ENCODE results near the gene DNAJA1. TPM values are rescaled to one million over a fixed set of nuclear protein-coding genes. Genes with fewer than 3 reads are reported as not detected.

Gene DNAJA1
- total and polyA plus RNA-seq, 2 donors (not counting 3 experiments of a cell fraction or from before 2014, with no cell fraction given): 72.9 to 182 TPM

DNA sequence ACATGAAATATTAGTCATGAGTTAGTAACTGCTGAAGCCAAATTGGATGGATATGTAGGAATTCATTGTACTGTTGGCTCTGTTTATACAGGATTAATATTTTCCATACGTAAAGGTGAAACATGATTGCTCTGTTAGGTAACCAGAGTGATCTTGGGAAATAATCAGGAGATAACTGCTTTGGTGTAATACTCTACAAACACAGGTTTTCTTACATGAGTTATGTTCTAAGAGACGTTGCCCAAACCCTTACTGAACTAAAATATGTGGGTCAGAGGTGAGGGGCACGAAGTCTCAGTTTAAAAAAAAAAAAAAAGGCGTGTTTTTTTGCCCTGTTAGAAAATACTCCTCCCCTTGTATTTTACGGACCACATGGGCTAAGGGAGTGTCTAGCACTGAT lies 7.8 kb downstream of the DNAJA1 start:
- H3K4me1 ChIP-seq (ENCODE audit: control insufficient read depth, extremely low read depth, insufficient read depth, low read length): peaks cover 18% of the 10 kb centered on the region
- no peak for TF ChIP-seq POLR2A (IDR thresholded peaks at IDR 0.05; ENCODE audit: low read depth, low read length)
- TF ChIP-seq, protein P1, sequence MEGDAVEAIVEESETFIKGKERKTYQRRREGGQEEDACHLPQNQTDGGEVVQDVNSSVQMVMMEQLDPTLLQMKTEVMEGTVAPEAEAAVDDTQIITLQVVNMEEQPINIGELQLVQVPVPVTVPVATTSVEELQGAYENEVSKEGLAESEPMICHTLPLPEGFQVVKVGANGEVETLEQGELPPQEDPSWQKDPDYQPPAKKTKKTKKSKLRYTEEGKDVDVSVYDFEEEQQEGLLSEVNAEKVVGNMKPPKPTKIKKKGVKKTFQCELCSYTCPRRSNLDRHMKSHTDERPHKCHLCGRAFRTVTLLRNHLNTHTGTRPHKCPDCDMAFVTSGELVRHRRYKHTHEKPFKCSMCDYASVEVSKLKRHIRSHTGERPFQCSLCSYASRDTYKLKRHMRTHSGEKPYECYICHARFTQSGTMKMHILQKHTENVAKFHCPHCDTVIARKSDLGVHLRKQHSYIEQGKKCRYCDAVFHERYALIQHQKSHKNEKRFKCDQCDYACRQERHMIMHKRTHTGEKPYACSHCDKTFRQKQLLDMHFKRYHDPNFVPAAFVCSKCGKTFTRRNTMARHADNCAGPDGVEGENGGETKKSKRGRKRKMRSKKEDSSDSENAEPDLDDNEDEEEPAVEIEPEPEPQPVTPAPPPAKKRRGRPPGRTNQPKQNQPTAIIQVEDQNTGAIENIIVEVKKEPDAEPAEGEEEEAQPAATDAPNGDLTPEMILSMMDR (IDR thresholded peaks at IDR 0.05; ENCODE audit: extremely low read depth in 1 of 2, insufficient read depth in 1 of 2, low read depth in 1 of 2, low read length in 2 of 2): no peak
- no peak for TF ChIP-seq EZH2 (IDR thresholded peaks at IDR 0.05; ENCODE audit: borderline replicate concordance, low read depth, low read length, severe bottlenecking)
- TF ChIP-seq JUN (IDR thresholded peaks at IDR 0.05; ENCODE audit: borderline replicate concordance, insufficient read depth, insufficient read length, low read depth): no peak
- no peak for TF ChIP-seq MYC (IDR thresholded peaks at IDR 0.05; ENCODE audit: low read depth, low read length)
- TF ChIP-seq GATA2 (IDR thresholded peaks at IDR 0.05; ENCODE audit: insufficient read depth, insufficient read length, low read depth, low read length): no peak
- TF ChIP-seq, protein P2, sequence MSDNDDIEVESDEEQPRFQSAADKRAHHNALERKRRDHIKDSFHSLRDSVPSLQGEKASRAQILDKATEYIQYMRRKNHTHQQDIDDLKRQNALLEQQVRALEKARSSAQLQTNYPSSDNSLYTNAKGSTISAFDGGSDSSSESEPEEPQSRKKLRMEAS (IDR thresholded peaks at IDR 0.05; ENCODE audit: insufficient read depth, insufficient read length): no peak
- H3K9me3 ChIP-seq (replicated peaks; ENCODE audit: control insufficient read depth, insufficient read depth, low read length): no peaks in the 10 kb centered on the region
- dilution Hi-C loops (cut with MboI; ENCODE audit: extremely low pct_ligation_motif_present, low sequenced_read_pairs) (no loop called here), intact Hi-C loops (cut with micrococcal nuclease) (no loop called here)
- no peak overlapping the region for H3K27ac ChIP-seq (ENCODE audit: insufficient read depth, low read depth, low read length)
- H3K9ac ChIP-seq (replicated peaks; ENCODE audit: extremely low read depth, insufficient read depth, low read length): no peak overlapping the region
- ChIA-PET CTCF (no interaction called here), POLR2A (interaction anchor here (1.4 kb wide), 1 partner anchor 8 kb away, joined by 4 read pairs; the partner anchor contains the start of gene DNAJA1)
- peaks cover 69% of the 10 kb centered on the region for H3K79me2 ChIP-seq (ENCODE audit: control insufficient read depth, insufficient read depth, low read length)
- DNase-seq (ENCODE audit: low read depth, low spot score): no peak
- peaks cover 12% of the 10 kb centered on the region for H4K20me1 ChIP-seq (replicated peaks; ENCODE audit: control insufficient read depth, extremely low read depth, insufficient read depth, low read length)
- H3K9me1 ChIP-seq (replicated peaks; ENCODE audit: control insufficient read depth, extremely low read depth, insufficient read depth, low read length): no peaks in the 10 kb centered on the region
- no peak overlapping the region for H3K4me2 ChIP-seq (ENCODE audit: insufficient read depth, low read length)
- peaks cover 36 to 51% of the 10 kb centered on the region in 2 experiments for H3K36me3 ChIP-seq (ENCODE audit: control insufficient read depth in 2 of 2, extremely low read depth in 1 of 2, insufficient read depth in 2 of 2, low read length in 2 of 2)
- no peak for FAIRE-seq
- BruUV-seq (replicated peaks): no TSS peak
- H3K4me3 ChIP-seq (replicated peaks in 1 of 3; ENCODE audit: insufficient read depth in 1 of 3, low read depth in 1 of 3, low read length in 3 of 3): no peak overlapping the region
- H2AFZ ChIP-seq (ENCODE audit: low read depth, low read length): no peak overlapping the region
- no peaks in the 10 kb centered on the region for H3K27me3 ChIP-seq (ENCODE audit: control insufficient read depth in 2 of 2, insufficient read depth in 2 of 2, low read length in 2 of 2)

All from endothelial cell of umbilical vein (primary cell).